DOHH2 (cell line): ENCODE measurements around the gene CALB2.

Experiments used
- H3F3A ChIP-seq: fragments of 200-600 bp; sonication (generic), shearing (Covaris generic); 2 replicates; pipeline ENCODE4 v1.6.0; 2016; ENCODE audit warnings: antibody characterized with exemption, mild to moderate bottlenecking; ENCODE audit not compliant: control insufficient read depth, insufficient read depth
- H3K27ac ChIP-seq: fragments of 200-600 bp; sonication (generic); 2 replicates; pipeline ENCODE4 v1.5.1; 2014; ENCODE audit warnings: low read depth, mild to moderate bottlenecking, low read length, moderate library complexity
- H3K27me3 ChIP-seq: fragments of 200-600 bp; sonication (generic); 2 replicates; pipeline ENCODE4 v1.6.1; 2014; ENCODE audit warnings: mild to moderate bottlenecking, low read length, mixed read lengths; ENCODE audit not compliant: control insufficient read depth
- H3K36me3 ChIP-seq: fragments of 200-600 bp; sonication (generic); 2 replicates; pipeline ENCODE4 v1.6.1; 2014; ENCODE audit warnings: mild to moderate bottlenecking, low read length, moderate library complexity, mixed read lengths; ENCODE audit not compliant: control insufficient read depth
- H3K4me1 ChIP-seq: fragments of 200-600 bp; sonication (generic); 2 replicates; pipeline ENCODE4 v1.6.1; 2014; ENCODE audit warnings: mild to moderate bottlenecking, low read length, mixed read lengths; ENCODE audit not compliant: control insufficient read depth
- H3K4me2 ChIP-seq: fragments of 200-600 bp; sonication (generic); 2 replicates; pipeline ENCODE4 v1.6.0; 2014; ENCODE audit warnings: mild to moderate bottlenecking, low read length, moderate library complexity
- H3K4me3 ChIP-seq: fragments of 200-600 bp; sonication (generic); 2 replicates; pipeline ENCODE4 v1.5.1; 2014; ENCODE audit warnings: mild to moderate bottlenecking, low read length, mixed read lengths
- H3K79me2 ChIP-seq: fragments of 200-600 bp; sonication (generic); 2 replicates; pipeline ENCODE4 v1.6.1; 2014; ENCODE audit warnings: mild to moderate bottlenecking, low read length, mixed read lengths; ENCODE audit not compliant: control insufficient read depth
- H3K9me2 ChIP-seq: fragments of 200-600 bp; sonication (generic); replicated peaks from 2 replicates; pipeline ENCODE4 v1.6.1; 2014; ENCODE audit warnings: mild to moderate bottlenecking, low read length, mixed read lengths; ENCODE audit not compliant: control insufficient read depth
- H3K9me3 ChIP-seq: fragments of 200-600 bp; sonication (generic); 2 replicates; pipeline ENCODE4 v1.6.1; 2014; ENCODE audit warnings: antibody characterized with exemption, low read length, mixed read lengths; ENCODE audit not compliant: control insufficient read depth, insufficient read depth
- H4K20me1 ChIP-seq: fragments of 200-600 bp; sonication (generic); 2 replicates; pipeline ENCODE4 v1.6.0; 2014; ENCODE audit warnings: low read depth, mild to moderate bottlenecking, antibody characterized with exemption, low read length, moderate library complexity; ENCODE audit not compliant: control insufficient read depth, insufficient read depth
- EZH2phosphoT487 ChIP-seq: fragments of 200-600 bp; sonication (generic); IDR thresholded peaks from 2 replicates; pipeline ENCODE4 v1.6.1; 2017; ENCODE audit warnings: borderline replicate concordance, mild to moderate bottlenecking, antibody characterized with exemption, low read length, moderate library complexity, mixed read lengths
- TF ChIP-seq, protein P1 (sequence below): fragments of 200-600 bp; sonication (generic); IDR thresholded peaks from one replicate; pipeline ENCODE4 v1.5.1; 2014; ENCODE audit warnings: antibody characterized with exemption, mild to moderate bottlenecking, low read depth, low read length; ENCODE audit not compliant: poor library complexity, severe bottlenecking

CALB2 gene

DNA sequence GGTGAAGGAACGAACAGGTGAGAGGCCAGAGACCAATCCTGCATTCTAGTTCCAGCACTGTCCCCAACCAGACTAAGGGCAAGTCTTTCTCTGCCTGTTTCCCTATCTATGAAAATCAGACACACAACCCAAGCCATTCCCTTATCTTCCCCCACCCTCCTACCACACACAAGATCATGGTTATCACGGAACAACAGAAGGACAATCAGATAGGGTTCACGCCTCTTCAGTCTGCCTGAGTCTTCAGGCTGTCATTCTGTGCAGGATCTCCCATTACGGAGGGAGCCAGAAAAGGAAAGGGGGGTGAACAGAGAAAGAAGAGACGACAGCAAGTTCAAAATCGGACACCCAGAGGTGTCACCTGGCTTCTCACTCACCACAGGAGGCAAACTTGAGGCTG is 72.2 kb downstream of the CALB2 start:
- Histone ChIP-seq H3K36me3 (no peaks in the 10 kb centered on the region), H3K4me3 (no peak overlapping the region), H4K20me1 (no peaks in the 10 kb centered on the region), H3K9me2 (no peaks in the 10 kb centered on the region), H3K27me3 (no peaks in the 10 kb centered on the region), H3K4me1 (no peaks in the 10 kb centered on the region), H3F3A (no peaks in the 10 kb centered on the region), H3K27ac (no peak overlapping the region), H3K4me2 (no peak overlapping the region), H3K9me3 (peaks cover 5% of the 10 kb centered on the region; the same call in 1 of the 2 replicates), H3K79me2 (no peaks in the 10 kb centered on the region)
- TF ChIP-seq, protein P1, sequence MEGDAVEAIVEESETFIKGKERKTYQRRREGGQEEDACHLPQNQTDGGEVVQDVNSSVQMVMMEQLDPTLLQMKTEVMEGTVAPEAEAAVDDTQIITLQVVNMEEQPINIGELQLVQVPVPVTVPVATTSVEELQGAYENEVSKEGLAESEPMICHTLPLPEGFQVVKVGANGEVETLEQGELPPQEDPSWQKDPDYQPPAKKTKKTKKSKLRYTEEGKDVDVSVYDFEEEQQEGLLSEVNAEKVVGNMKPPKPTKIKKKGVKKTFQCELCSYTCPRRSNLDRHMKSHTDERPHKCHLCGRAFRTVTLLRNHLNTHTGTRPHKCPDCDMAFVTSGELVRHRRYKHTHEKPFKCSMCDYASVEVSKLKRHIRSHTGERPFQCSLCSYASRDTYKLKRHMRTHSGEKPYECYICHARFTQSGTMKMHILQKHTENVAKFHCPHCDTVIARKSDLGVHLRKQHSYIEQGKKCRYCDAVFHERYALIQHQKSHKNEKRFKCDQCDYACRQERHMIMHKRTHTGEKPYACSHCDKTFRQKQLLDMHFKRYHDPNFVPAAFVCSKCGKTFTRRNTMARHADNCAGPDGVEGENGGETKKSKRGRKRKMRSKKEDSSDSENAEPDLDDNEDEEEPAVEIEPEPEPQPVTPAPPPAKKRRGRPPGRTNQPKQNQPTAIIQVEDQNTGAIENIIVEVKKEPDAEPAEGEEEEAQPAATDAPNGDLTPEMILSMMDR: no peak
- no peak for TF ChIP-seq EZH2phosphoT487

DNA sequence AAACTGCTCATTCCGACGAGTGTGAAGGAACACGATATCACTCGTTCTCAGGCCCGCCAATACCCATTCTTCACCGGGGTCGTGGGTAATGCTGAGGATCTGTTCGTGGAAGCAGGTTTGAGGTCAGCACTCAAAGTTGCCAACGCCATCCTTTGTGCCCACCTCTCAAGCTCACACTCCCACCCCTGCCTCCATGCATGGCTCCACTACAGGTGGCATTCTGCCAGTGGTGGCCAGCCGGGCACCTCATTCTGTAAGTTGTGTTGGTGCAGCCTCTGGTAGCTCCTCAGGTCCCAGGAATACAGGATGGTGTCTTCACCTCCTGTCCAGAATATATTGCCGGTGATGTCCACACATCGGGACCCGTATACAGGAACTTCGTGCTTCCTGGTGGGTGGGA is 72.7 kb downstream of the CALB2 start:
- H3K9me3 ChIP-seq: peaks cover 5% of the 10 kb centered on the region; the same call in 1 of the 2 replicates
- no peaks in the 10 kb centered on the region for H3K79me2 ChIP-seq
- H3K4me2 ChIP-seq: no peak overlapping the region
- H3K27me3 ChIP-seq: no peaks in the 10 kb centered on the region
- H3K4me3 ChIP-seq: no peak overlapping the region
- no peak overlapping the region for H3K27ac ChIP-seq
- TF ChIP-seq, protein P1: no peak
- TF ChIP-seq EZH2phosphoT487: no peak
- no peaks in the 10 kb centered on the region for H3F3A ChIP-seq
- no peaks in the 10 kb centered on the region for H3K9me2 ChIP-seq
- H3K36me3 ChIP-seq: no peaks in the 10 kb centered on the region
- H3K4me1 ChIP-seq: no peaks in the 10 kb centered on the region
- H4K20me1 ChIP-seq: no peaks in the 10 kb centered on the region

DNA sequence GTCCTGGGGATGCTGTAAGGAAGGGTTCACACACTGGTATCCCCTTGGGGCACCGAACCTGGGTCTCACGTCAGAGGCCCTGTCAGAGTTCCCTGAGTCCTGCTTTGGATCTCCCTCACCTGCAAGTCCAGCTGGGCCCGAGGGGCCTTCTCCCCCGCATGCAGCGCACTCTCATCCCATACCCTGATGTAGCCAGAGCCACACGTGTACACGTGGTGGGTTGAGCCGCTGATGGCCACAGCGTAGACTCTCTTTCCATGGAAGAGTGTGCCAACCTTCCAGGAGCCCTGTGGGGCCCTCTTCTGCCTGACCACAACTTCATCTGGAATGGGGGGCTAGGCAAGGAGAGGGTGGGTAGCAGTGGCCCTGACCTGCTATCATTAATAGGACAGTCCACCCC is 73.5 kb downstream of the CALB2 start:
- Histone ChIP-seq H3F3A (no peaks in the 10 kb centered on the region), H3K36me3 (no peaks in the 10 kb centered on the region), H3K9me2 (no peaks in the 10 kb centered on the region), H4K20me1 (no peaks in the 10 kb centered on the region), H3K27ac (no peak overlapping the region), H3K79me2 (no peaks in the 10 kb centered on the region), H3K27me3 (no peaks in the 10 kb centered on the region), H3K9me3 (peaks cover 5% of the 10 kb centered on the region; the same call in 1 of the 2 replicates), H3K4me3 (no peak overlapping the region), H3K4me2 (no peak overlapping the region), H3K4me1 (no peaks in the 10 kb centered on the region)
- TF ChIP-seq, protein P1: no peak
- TF ChIP-seq EZH2phosphoT487: no peak

DNA sequence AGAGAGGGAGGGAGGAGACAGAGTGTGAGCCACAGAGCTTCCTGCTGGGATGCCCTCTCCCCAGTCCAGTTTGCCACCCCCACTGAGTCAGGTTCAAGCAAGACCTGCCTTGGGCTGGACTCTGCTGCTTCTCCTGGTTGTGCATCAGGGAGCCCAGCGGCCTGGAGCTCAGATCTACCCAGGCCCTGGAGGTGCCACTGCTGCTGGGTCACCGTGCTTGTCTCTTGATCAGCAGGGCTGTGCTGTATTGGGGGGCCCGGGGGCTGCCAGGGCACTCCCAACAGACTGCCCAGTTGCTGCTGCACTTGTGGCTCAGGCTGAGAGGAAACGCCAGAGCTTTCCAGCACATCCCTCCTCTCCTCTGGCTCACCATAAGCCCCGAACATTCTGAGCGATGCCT is 74.4 kb downstream of the CALB2 start:
- TF ChIP-seq, protein P1: no peak
- Histone ChIP-seq H4K20me1 (no peaks in the 10 kb centered on the region), H3F3A (no peaks in the 10 kb centered on the region), H3K4me2 (no peak overlapping the region), H3K4me1 (no peaks in the 10 kb centered on the region), H3K4me3 (no peak overlapping the region), H3K9me3 (peaks cover 5% of the 10 kb centered on the region; the same call in 1 of the 2 replicates), H3K9me2 (no peaks in the 10 kb centered on the region), H3K27me3 (no peaks in the 10 kb centered on the region), H3K79me2 (no peaks in the 10 kb centered on the region), H3K36me3 (no peaks in the 10 kb centered on the region), H3K27ac (no peak overlapping the region)
